ENCODE measurements around the gene SLIT3.

The SLIT3 gene

GRCh38 chr5:168908207-168908606, 392.7 kb downstream of the SLIT3 start:
- DNase-seq, result no peak

GRCh38 chr5:168903061-168903460, 397.9 kb downstream of the SLIT3 start:
- DNase-seq, result no peak

GRCh38 chr5:168899673-168900072, 401.3 kb downstream of the SLIT3 start:
- DNase-seq, result no peak

- no peak for DNase-seq
Observed at GRCh38 chr5:168899264-168899663, 401.7 kb downstream of the SLIT3 start.

GRCh38 chr5:168898247-168898911, 402.6 kb downstream of the SLIT3 start:
- no peak for DNase-seq

- DNase-seq, result no peak
Observed at GRCh38 chr5:168897387-168898122, 403.4 kb downstream of the SLIT3 start.

GRCh38 chr5:168895295-168896071, 405.5 kb downstream of the SLIT3 start:
- no peak for DNase-seq

- DNase-seq, result no peak
Observed at GRCh38 chr5:168893283-168893682, 407.7 kb downstream of the SLIT3 start.

GRCh38 chr5:168892618-168893186, 408.2 kb downstream of the SLIT3 start:
- DNase-seq, result no peak

- DNase-seq, result no peak
Observed at GRCh38 chr5:168890816-168891812, 409.8 kb downstream of the SLIT3 start.

- no peak for DNase-seq
Observed at GRCh38 chr5:168889039-168889438, 411.9 kb downstream of the SLIT3 start.

- DNase-seq, result no peak
Observed at GRCh38 chr5:168887931-168888330, 413.0 kb downstream of the SLIT3 start.

- DNase-seq, result no peak
Observed at GRCh38 chr5:168886157-168886556, 414.8 kb downstream of the SLIT3 start.

GRCh38 chr5:168885324-168886120, 415.4 kb downstream of the SLIT3 start:
- DNase-seq, result no peak

- DNase-seq, result no peak
Observed at GRCh38 chr5:168883991-168884390, 416.9 kb downstream of the SLIT3 start.

- DNase-seq, result no peak
Observed at GRCh38 chr5:168883281-168883741, 417.6 kb downstream of the SLIT3 start.

- no peak for DNase-seq
Observed at GRCh38 chr5:168882283-168882682, 418.7 kb downstream of the SLIT3 start.

GRCh38 chr5:168881427-168882149, 419.4 kb downstream of the SLIT3 start:
- no peak for DNase-seq

- no peak for DNase-seq
Observed at GRCh38 chr5:168879929-168880328, 421.0 kb downstream of the SLIT3 start.

- no peak for DNase-seq
Observed at GRCh38 chr5:168879331-168879730, 421.6 kb downstream of the SLIT3 start.

Measured in activated CD4-positive, alpha-beta T cell treated with anti-CD3 and anti-CD28 coated beads for 48 hours (primary cell).